GM23248 (cell line): Measurements from ENCODE around the gene FYB1.

Experiments used
- EZH2 ChIP-seq: fragments of 200-600 bp; sonication (generic); IDR thresholded peaks from 2 replicates; pipeline ENCODE4 v1.6.1; 2018; ENCODE audit warnings: antibody characterized with exemption, mild to moderate bottlenecking; ENCODE audit not compliant: insufficient read depth, poor library complexity, severe bottlenecking
- EZH2phosphoT487 ChIP-seq: fragments of 200-600 bp; sonication (generic); IDR thresholded peaks from 2 replicates; pipeline ENCODE4 v1.6.1; 2018; ENCODE audit warnings: antibody characterized with exemption, moderate library complexity, mild to moderate bottlenecking, low read depth; ENCODE audit not compliant: insufficient read depth

- no peak for TF ChIP-seq EZH2
- no peak for TF ChIP-seq EZH2phosphoT487
Observed at GRCh38 chr5:39189292-39189955, 29.9 kb downstream of the FYB1 start.
